Kidney capillary endothelial cell (primary cell): ENCODE results near the gene NUP210.
"Not testable (repeated sequence)": the region's sequence is repeated elsewhere in the genome, so short reads cannot be mapped to it uniquely, and the experiment has no call there.

Experiments used
- DNase-seq: peaks from one replicate; pipeline ENCODE4 v3.0.0-alpha.2; 2018; ENCODE audit warnings: low spot score

The NUP210 gene

DNA sequence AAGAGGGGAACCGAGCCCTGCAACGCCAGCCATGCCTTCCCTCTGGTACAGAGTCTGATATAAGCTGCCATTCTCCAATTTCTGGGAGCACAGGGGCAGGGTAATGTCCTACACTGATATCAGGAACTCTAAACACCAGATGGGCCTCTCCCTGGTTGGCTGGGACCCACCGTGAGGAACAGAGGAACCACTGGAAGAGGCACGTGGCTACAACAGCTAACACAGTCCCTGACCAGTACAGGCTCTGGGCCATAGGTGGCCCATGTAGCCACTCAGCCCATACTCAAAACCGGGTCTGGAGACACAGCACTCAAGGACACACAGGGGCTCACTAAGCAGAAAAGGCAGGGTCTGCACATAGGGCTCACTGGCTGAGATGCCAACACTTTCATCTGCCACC, 13.9 kb downstream of the NUP210 start:
- no peak for DNase-seq

- DNase-seq, result no peak
Measured at GRCh38 chr3:13405614-13406013, 14.5 kb downstream of the NUP210 start.

GRCh38 chr3:13404626-13405452, 15.3 kb downstream of the NUP210 start:
- no peak for DNase-seq

DNA sequence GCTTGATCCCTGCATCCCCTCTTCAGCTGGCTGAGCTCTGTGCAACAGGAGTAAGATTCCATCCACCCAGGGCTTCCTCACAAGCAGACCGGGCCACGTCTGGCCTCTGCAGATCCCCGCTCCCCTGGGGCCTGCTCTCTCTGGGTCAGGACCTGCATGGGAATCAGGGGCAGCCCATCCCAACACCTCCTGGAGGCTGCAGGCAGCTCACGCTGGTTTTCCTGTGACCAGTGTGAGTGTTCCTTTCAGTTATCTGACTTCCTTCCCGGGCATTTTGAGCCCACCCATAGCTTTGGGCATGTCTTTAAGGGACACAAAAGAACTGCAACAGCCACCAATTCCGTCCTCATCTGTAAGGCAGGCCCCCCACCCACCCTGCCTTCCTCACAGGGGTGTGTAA, 16.3 kb downstream of the NUP210 start:
- DNase-seq, result no peak

DNA sequence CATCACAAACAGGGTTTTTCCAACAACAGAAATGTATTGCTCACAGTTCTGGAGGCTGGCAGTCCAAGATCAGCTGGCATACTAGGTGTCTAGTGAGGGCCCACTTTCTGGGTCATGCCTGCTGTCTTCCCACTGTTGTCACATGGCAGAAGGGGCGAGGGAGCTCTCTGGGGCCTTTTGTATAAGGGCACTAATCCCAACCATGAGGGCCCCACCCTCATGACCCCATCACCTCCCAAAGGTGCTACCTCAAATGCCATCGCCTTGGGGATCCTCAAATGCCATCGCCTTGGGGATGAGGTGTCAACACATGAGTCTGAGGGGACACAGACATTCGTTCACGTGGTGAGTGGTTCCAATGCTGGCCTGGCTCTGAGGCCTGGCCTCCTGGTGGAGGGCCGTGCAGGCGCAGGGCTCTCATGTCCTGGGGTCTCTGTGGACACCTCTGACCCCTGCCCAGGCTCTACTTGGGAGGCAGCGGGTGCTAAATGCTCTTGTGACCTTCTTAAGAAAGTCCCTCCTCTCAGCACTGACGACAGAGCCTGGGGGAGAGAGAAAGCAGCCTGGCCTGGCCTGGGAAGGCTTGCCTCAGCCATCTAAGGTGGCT, 16.8 kb downstream of the NUP210 start:
- no peak for DNase-seq

GRCh38 chr3:13401149-13401548, 19.0 kb downstream of the NUP210 start:
- no peak for DNase-seq

DNA sequence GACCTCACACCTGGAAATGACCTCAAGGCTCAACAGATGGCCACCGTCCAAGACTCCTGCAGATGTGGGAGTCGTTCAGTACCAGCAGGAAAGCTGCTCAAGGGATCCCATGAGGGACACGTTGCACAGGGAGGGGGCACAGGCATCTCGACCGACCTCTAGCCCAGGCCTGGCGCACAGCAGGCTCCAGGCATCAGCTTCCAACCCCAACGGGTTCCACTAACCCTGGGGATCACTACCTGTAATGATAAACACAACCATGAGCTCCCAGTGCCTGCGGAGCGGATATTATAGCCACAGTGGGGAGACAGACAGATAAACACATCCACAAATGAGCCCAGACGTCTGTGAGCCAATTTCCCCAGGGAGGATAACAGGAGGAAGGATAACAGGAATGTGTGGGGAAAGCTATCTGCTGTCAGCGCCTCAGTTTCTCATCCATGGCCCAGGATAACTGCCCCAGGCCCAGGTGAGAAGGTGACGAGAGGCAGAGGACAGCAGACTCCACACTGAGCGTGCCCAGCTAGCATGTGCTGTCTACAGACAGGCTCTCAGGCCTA, 19.9 kb downstream of the NUP210 start:
- no peak for DNase-seq

DNA sequence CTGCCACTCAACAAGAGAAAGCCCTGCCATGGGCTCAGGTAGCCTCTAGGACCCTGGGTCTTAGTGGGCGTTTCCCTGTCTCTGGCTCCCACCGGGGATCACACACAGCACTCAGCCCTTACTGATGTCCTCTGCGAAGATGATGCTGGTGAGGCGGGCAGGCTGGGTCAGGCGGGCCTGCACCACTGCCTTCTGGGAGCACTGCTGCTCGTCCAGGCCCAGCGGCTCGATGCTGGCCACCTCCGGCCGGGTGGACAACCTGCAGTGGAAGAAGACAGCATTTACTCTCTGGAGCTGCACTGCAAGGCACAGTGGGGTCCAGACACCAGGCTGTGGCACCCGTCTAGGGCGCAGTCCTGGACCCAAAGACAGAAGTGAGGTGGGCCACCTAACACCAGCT, 20.5 kb downstream of the NUP210 start:
- no peak for DNase-seq

- no peak for DNase-seq
Measured at GRCh38 chr3:13397316-13397715, 22.8 kb downstream of the NUP210 start.

- no peak for DNase-seq
Measured at GRCh38 chr3:13394363-13394762, 25.8 kb downstream of the NUP210 start.

DNA sequence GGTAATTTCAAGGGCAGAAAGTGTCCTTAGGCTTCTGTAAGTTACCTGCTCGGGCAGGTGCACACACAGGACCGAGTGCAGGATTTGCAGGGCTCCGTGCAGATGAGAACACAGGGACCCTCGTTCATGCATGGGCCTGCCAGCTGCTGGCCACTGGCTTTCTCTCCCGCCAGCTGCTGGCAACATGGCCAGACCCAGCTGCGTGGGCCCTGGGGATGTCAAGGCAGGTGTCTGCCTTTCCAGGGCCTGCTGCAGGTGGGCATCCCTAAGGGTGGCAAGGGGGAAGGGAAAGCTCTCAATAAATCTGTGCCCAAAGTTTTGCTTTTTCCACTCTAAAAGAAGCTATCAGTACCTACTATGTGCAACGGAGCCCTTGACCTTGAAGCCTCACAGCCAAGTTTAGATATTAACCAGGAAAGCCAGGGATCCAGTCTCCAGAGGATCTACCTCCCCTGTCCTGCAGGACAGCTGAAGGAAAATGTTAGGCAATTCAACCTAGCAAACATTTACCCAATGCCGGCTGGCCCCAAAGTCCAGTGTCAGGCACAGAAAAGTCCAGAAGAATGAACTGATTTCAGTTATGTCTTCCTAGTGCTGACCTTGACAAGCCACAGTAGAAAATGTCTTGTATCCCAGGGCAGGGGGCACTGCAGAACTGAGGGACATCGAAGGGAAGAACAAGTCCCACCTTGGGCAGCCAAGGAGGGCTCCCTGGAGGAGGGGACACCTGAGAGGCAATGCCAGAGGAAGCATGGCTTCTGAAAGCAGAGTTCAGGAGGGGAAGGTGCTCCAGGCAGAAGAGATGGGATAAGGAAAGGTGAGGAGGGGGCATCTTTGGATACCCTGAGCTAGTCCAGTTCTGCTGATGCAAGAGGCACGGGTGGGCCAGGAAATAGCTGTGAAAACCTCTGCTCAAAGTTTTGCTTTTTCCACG, 26.4 kb downstream of the NUP210 start:
- no peak for DNase-seq

DNA sequence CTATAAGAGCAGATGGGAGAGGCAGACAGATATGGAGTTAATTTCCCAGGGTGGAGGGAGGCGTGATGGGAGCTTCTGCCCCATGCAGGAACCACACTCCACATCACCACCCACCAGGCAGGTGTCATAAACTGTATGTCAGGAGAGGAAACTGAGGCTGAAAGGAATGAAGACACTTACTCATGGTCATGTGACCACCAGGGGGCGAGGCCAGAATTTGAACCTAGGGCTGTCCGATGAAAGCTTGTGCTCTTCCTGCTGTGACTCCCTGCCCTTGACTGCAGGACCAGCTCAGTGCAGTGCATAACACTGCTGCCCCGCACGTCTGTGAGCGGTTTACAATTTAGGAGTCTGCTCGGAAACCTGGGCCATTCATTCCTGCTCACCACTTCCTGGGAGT, 28.8 kb downstream of the NUP210 start:
- DNase-seq, result no peak

GRCh38 chr3:13389378-13389777, 30.7 kb downstream of the NUP210 start:
- DNase-seq, result no peak

- DNase-seq, result no peak
Measured at GRCh38 chr3:13388816-13389215, 31.3 kb downstream of the NUP210 start.

DNA sequence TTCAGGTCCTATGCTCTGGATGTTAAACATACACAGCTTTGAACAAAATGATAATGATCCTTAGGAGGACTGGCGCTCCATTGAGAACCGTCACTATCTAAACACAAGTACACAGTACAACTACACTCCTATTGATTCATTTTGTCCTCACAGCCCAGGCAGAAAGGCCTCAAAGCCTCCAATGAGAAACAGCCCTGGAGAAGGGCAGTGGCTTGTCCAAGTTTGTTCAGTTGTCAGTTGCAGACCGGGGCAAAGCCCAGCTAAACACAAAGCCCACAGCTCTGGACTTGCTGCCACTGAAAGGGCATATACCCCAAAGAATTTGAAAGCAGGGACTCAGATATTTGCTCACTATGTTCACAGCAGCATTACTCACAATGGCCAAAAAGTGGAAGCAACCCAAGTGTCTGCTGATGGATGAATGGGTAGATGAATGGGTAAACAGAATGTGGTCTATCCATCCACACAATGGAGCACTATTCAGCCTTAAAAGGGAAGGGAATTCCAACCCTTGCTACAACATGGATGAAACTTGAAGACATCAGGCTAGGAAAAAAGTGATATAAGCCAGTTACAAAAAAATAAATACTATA, 34.7 kb downstream of the NUP210 start:
- DNase-seq, result no peak

DNA sequence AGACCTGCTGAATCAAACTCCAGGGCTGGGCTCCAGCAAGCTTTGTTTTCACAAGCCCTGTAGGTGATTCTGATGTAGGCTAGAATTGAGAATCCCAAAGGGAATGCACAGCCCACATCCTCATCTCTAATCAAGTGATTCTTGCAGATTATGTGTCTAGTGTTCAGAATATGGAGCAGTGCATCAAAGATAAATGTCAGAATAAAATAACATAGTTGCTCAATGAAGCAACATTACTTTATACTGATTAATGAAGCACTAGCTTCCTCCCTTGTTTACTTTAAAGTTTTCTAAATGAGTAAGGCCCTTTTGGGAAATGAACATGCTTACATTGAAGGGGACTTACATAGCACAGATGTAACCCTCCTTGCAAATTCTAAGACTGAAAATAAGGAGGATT, 39.2 kb downstream of the NUP210 start:
- DNase-seq, result no peak

GRCh38 chr3:13379201-13379830, 40.8 kb downstream of the NUP210 start:
- DNase-seq, result peak; percentile 64

DNA sequence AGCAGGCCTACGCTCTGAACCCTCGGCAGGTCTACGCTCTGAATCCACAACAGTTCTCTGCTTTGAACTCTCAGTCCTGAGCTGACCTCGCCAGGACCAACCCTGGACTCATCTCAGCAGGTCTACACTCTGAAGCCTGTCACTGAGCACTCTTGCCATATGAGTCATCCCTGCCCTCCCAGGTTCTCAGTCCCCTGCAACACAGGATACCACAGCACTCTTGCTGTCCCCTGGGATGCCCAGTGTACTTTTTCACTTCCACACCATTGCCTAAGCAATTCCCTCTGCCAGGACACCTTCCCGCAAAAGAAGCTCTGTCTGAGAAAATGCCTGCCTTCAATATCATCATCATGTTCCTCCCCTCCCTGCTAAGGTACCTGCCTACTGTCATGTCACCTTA, 42.0 kb downstream of the NUP210 start:
- DNase-seq, result peak; percentile 16

DNA sequence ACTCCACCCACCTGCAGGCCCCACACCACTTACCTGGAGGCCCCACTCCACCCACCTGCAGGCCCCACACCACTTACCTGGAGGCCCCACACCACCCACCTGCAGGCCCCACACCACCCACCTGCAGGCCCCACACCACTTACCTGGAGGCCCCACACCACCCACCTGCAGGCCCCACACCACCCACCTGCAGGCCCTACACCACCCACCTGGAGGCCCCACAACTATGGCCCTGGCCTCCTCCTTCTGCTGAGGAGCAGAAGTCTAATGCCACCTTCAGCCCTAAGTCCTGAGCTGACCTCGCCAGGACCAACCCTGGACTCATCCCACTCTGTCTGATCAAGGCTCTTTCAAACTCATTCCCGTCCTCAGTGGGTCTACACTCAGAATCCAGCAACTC, 42.4 kb downstream of the NUP210 start:
- DNase-seq, result not testable (repeated sequence)

DNA sequence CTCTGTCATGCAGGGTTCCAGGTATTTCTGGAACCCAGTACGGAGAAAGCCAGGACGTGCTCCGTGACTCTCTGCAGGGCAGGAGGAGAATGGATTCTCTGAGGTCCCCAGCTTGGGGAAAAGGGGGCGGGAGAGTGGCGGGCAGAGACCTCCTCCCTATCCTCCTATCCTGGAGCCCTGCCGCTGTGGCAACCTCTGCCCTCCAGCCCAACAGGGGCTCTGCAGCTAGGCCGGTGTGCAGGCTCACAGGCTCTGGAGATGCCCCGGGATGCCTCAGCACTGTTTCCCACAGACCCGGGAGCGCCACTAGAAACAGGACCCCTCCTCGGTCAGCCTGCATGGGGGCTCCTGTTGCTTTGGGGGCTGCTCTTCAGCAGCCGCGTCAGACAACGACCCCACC, 43.1 kb downstream of the NUP210 start:
- no peak for DNase-seq

DNA sequence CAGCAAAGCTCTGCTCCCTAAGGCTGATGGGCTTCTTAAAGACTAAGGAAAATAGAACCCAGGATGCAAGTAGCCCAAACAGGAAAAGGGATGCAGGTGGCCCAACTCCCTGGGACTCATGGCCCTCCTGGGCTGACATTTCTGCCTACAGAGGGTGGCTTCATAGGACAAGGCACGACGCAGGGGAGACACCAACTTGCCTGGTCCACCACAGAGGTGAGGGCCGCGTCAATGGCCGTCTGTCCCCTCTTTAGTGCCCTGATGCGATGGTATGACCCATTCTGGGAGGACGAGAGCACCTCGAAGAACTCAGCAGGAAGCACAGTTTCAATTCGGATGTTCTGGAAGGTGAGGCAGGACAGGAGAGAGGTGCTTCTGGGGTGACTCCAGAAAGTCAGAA, 44.0 kb downstream of the NUP210 start:
- no peak for DNase-seq

GRCh38 chr3:13375464-13375863, 44.7 kb downstream of the NUP210 start:
- no peak for DNase-seq
